ENCODE measurements around the gene TMEM132E. TPM values are rescaled to one million over a fixed set of nuclear protein-coding genes. Genes with fewer than 3 reads are reported as not detected.

Gene TMEM132E
- total RNA-seq, 2 experiments from 2014 or later = 0.07 TPM; not detected in 1

DNA sequence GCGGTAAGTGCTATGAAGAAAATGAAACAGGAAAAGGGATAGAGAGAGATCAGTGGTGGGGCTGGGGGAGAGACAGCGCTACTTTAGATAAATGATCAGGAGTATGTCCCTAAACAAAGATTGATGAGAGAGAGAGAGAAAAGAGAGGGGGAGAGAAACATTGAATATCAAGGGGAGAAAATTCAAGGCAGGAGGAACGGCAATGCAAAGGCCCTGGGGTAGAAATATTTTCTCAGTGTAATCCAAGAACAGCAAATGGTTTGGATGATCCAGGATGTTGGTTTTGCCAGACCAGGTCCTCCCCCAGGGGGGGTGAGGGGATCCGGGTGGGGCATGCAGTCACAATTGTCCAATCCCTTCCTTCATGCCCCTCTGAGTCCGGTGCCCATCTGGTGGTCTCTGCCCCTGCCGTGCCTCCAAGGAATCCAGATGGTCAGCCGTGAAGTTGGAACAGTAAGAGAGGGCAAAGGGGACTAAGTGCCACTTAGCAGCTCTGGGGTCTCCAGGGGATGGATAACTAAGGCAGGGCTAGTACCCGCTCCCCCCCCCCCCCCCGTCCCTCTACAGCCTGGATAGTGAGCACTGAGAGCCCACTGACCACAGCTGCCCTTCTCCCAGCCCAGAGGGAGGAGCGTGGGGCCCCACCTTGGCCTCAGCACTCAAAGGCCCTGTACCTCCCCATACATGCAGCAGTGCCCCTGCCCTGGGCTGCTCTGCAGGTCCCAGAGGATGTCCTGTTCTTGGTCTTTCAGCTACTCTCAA lies 43.7 kb downstream of the TMEM132E start:
- ChIA-PET POLR2A (no interaction called here), CTCF (no interaction called here)
- Mint-ChIP-seq H3K4me3 (no peak overlapping the region), H3K9me3 (no peaks in the 10 kb centered on the region), H3K27me3 (peaks cover 43% of the 10 kb centered on the region), H3K27ac (no peak overlapping the region), H3K36me3 (ENCODE audit: low read depth) (no peaks in the 10 kb centered on the region), H3K4me1 (ENCODE audit: low read depth) (no peaks in the 10 kb centered on the region)
- no peak for DNase-seq
- TF ChIP-seq, protein P1, sequence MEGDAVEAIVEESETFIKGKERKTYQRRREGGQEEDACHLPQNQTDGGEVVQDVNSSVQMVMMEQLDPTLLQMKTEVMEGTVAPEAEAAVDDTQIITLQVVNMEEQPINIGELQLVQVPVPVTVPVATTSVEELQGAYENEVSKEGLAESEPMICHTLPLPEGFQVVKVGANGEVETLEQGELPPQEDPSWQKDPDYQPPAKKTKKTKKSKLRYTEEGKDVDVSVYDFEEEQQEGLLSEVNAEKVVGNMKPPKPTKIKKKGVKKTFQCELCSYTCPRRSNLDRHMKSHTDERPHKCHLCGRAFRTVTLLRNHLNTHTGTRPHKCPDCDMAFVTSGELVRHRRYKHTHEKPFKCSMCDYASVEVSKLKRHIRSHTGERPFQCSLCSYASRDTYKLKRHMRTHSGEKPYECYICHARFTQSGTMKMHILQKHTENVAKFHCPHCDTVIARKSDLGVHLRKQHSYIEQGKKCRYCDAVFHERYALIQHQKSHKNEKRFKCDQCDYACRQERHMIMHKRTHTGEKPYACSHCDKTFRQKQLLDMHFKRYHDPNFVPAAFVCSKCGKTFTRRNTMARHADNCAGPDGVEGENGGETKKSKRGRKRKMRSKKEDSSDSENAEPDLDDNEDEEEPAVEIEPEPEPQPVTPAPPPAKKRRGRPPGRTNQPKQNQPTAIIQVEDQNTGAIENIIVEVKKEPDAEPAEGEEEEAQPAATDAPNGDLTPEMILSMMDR (IDR thresholded peaks at IDR 0.05) = no peak
- ATAC-seq = no peak
- intact Hi-C loops (cut with micrococcal nuclease) = no loop called here

DNA sequence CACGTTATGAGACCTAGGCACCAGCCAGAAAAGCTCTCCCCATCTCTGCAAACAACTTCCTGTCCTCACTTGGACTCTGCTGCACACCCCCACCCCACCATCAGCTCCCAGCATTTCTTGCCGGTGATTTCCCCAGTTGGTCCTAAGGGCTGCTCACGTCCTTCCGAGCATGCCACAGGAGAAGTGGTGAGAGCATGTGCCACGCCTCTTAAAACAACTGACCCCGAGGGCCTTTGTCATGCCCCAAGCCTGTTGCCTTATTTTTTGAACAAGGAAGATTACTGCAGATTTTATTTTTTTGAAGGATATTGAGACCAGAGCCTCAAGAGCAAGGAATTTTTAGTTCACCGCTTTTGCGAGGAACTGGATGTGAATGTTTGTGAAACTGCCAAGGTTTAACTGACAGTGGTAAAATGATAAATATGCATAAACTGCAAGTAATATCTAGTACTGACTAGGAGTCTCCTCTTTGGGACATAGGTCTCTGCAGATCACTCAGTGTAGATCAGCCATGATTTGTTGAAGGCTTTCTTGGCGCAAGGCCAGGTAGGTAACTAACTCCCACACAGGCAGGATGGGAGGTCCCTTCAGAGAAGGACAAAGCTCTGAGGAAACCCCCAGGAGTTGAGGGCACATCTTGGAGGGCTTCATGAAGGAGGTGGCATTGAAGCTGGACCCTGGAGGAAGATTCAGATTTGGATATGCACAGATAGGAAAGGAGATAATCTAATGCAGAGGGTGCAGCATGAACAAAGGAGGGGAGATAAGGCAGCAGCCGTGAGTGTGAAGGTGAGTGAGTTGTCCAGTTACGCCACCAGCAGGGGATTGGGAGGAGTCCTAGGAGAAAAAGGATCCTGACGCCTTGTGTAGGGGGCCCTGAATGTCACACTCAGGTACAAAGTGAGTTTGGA lies 44.7 kb downstream of the TMEM132E start:
- no peak overlapping the region for H3K4me3 Mint-ChIP-seq
- POLR2A ChIA-PET = interaction anchor here (0.6 kb wide), 1 partner anchor 474 kb away, joined by 3 read pairs; no protein-coding TSS in a partner anchor
- CTCF ChIA-PET = interaction anchor here (5.2 kb wide), 1 partner anchor 14 kb away, joined by 32 read pairs; no protein-coding TSS in a partner anchor
- intact Hi-C loops (cut with micrococcal nuclease) = no loop called here
- TF ChIP-seq, protein P1 (IDR thresholded peaks at IDR 0.05) = no peak
- no peak for DNase-seq
- H3K9me3 Mint-ChIP-seq = no peaks in the 10 kb centered on the region
- H3K27ac Mint-ChIP-seq = no peak overlapping the region
- no peaks in the 10 kb centered on the region for H3K4me1 Mint-ChIP-seq (ENCODE audit: low read depth)
- no peaks in the 10 kb centered on the region for H3K36me3 Mint-ChIP-seq (ENCODE audit: low read depth)
- no peak for ATAC-seq
- H3K27me3 Mint-ChIP-seq = peaks cover 45% of the 10 kb centered on the region

DNA sequence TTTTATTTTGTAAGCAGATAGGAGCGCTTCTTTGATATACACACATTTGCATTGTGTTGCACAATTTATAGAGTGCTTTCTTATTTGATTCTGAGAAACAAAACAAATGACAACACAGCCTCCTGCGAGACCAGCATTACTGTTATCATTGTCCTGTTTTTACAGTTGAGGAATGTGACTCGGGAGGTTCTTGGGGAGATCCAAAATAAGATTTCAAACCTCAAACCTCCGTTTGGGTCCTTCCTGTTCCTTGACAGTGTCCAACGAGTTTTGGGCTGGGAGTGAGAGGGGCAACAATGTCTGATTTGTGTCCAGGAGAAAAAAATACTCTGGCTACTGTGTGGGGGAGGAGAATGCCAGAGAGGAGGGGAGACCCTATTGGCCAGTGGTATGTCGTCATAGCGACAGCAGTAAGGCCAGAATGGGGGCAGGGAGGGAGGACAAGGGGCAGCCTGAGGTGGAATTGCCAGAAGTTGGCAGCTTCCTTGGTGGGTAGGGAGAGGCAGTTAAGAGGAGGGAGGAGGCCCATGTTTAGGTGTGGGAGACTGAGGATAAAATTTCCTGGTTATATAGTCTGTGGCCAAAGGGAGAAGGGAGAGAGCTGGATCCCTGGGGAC lies 45.5 kb downstream of the TMEM132E start:
- CTCF ChIA-PET = interaction anchor here (5.2 kb wide), 1 partner anchor 13 kb away, joined by 32 read pairs; no protein-coding TSS in a partner anchor
- peaks cover 49% of the 10 kb centered on the region for H3K27me3 Mint-ChIP-seq
- intact Hi-C loops (cut with micrococcal nuclease) = no loop called here

DNA sequence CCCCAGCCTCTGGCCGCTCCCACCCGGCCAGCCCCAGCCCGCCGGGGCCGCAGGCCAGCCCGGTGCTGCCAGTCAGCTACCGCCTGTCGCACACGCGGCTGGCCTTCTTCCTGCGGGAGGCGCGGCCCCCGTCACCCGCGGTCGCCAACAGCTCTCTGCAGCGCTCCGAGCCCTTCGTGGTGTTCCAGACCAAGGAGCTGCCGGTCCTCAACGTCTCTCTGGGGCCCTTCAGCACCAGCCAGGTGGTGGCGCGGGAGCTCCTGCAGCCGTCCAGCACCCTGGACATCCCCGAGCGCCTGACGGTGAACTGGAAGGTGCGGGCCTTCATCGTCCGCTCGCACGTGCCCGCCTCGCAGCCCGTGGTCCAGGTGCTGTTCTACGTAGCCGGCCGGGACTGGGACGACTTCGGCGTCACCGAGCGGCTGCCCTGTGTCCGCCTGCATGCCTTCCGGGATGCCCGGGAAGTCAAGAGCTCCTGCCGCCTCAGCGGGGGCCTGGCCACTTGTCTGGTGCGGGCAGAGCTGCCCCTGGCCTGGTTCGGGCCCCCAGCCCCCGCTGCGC lies 46.8 kb downstream of the TMEM132E start:
- H3K27ac Mint-ChIP-seq = no peak overlapping the region
- no peaks in the 10 kb centered on the region for H3K36me3 Mint-ChIP-seq (ENCODE audit: low read depth)
- peaks cover 49% of the 10 kb centered on the region for H3K27me3 Mint-ChIP-seq
- H3K4me3 Mint-ChIP-seq = no peak overlapping the region
- TF ChIP-seq, protein P1 (IDR thresholded peaks at IDR 0.05) = no peak
- intact Hi-C loops (cut with micrococcal nuclease) = no loop called here
- POLR2A ChIA-PET = no interaction called here
- no peaks in the 10 kb centered on the region for H3K4me1 Mint-ChIP-seq (ENCODE audit: low read depth)
- CTCF ChIA-PET = interaction anchor here (0.6 to 5.2 kb wide), 2 partner anchors 12 to 91 kb away, joined by 3 to 32 read pairs; no protein-coding TSS in a partner anchor
- no peak for DNase-seq
- peak; percentile 30 for ATAC-seq
- H3K9me3 Mint-ChIP-seq = no peaks in the 10 kb centered on the region

More for the DNA sequence above, 45.5 kb downstream of the TMEM132E start:
- Mint-ChIP-seq H3K36me3 (ENCODE audit: low read depth) (no peaks in the 10 kb centered on the region), H3K4me1 (ENCODE audit: low read depth) (no peaks in the 10 kb centered on the region), H3K27ac (no peak overlapping the region), H3K9me3 (no peaks in the 10 kb centered on the region), H3K4me3 (no peak overlapping the region)
- DNase-seq = no peak
- ATAC-seq = no peak
- POLR2A ChIA-PET = interaction anchor here (0.6 kb wide), 1 partner anchor 473 kb away, joined by 3 read pairs; no protein-coding TSS in a partner anchor
- TF ChIP-seq, protein P1 (IDR thresholded peaks at IDR 0.05) = no peak
